Hindlimb muscle (tissue), 1 donor: Measurements from ENCODE around the gene FGGY. TPM values are rescaled to one million over a fixed set of nuclear protein-coding genes. Genes with fewer than 3 reads are reported as not detected.
"Not testable (repeated sequence)": the region's sequence is repeated elsewhere in the genome, so short reads cannot be mapped to it uniquely, and the experiment has no call there.

Source experiments
- DNase-seq: peaks from one replicate; pipeline ENCODE4 v3.0.0-alpha.2; 2013
- polyA plus RNA-seq: library from polyadenylated mRNA; unstranded; fragments of 120-200 nt; gene quantifications from one replicate; pipeline ENCODE4 v1.2.1, GENCODE V29; 2013; ENCODE audit not compliant: insufficient read length

Gene FGGY
- polyA plus RNA-seq, 1 donor = 17.2 TPM

DNA sequence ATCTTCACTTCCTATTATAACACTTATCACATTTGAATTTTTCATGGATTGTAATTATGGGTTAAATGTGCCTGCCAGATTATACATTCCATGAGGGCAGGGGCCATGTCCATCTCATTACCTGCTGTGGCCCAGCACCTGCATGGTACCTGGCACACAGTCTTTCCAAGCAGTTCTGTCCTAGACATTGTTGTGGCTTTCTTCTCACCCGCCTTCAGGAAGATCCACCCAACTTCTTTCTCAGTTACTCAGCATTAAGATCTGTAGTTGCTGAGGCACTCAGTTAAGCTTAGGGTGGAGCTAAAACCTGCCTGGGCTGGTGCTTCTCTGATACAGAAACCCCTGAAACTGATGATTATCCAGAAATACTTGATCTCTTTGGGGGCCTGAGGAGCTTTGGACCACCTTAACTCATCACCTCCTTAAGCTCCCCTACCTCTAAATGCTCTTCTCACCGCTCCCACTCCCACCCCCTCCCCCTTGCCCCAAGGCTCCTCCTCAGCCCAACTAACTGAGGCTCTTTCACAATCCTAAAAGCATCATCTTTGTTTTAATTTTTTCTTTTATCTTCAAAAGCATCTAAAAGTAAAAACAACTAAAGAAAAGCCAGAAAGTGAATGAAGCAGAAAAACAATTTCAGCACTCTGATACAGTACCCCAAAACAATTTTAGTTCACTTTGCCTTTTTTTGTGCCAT, 190.6 kb downstream of the FGGY start:
- no peak for DNase-seq

DNA sequence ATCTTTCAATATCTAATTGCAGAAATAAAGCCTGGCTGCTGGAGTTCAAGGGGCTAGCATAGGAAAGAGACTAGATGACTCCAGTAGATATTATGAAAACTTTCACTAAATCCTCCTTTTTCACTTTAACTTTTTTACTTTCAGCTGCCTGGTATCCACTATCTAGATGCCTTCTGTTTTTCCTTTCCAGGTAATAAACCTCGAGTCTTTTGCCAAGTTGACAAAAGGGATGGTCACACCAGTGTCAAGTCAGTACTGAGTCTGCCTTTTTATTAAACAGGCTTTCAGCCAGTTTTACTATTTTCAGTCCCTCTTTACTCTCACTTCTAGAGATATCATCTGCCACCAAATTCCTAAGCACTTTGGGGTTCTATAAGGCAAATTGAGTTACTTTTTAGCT, 195.6 kb downstream of the FGGY start:
- DNase-seq = no peak

DNA sequence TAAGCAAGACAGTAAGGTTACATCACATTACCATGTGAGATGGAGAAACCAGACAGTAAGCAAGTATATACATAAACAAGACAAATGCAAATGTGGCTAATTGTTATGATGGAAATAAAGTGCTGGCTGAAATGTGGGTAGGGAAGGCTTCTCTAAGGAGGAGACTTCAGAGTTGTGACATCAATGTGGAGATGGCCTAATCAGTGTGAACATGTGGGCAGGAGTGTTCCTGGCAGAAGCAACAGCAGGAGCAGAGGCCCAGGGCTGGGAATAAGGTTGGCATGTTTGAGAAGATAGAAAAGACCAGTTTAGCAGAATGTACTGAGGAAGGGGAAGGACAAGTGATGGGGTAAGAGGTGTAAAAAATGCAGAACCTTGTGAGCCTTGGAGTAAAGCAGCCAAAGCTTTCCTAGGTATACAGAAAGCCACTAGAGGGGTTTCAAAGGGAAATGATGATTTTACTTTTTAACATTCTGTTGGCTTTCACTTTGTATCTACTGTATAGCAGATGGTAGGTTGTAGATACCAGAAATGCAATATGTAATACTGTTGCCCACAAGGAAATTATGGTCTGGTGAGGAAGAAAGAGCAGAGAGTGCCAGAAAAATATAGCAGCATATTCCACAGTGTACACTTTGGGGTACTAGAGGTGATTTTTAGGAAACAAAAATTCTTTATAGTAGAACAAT, 197.4 kb downstream of the FGGY start:
- no peak for DNase-seq

DNA sequence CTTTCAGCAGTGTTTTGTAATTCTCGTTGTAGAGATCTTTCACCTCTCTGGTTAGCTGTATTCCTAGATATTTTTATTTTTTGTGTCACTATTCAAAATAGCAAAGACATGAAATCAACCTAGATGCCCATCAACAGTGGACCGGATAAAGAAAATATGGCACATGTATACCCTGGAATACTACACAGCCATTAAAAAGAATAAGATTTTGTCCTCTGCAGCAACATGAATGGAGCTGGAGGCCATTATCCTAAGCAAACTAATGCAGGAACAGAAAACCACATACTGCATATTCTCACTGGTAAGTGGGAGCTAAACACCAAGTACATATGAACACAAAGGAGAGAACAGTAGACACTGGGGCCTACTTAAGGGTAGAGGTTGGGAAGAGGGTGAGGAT, 199.3 kb downstream of the FGGY start:
- not testable (repeated sequence) for DNase-seq

DNA sequence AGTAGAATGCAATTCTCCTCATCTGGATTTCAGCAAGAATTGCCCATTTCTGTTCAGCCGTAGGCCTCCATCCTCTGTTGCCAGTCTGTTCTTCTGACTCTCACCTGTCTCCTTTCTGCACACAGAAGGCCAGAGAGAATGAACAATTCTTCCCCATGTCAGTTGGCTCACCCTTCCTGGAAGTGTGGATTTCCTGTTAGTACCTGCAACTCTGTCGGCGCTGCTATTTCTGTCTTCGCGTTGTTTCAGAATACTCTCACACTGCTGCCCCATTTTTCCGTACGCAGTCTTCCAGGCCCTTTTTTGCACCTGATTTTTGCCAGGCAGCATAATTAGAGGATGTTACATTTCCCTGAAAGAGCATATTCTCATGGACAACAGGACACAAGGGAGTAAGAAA, 200.7 kb downstream of the FGGY start:
- no peak for DNase-seq

DNA sequence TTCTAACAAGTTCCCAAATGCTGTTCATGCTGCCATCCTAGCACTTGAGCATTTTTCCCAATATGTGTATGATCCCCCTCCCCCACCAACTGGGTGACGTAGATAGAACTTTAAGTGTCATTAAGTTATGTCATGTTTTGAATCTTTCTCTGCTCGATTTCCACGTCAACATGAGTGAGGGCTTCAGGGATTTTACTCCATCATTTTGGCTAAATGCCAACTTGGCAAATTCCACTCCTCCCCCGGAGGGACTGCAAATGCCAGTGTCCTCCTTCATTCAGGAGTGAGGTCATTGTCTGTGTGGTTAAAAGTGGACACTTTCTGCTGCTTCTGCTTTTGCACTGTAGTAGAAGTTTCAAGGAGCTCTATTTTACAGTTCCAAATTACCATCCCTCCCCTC, 201.7 kb downstream of the FGGY start:
- DNase-seq = no peak

DNA sequence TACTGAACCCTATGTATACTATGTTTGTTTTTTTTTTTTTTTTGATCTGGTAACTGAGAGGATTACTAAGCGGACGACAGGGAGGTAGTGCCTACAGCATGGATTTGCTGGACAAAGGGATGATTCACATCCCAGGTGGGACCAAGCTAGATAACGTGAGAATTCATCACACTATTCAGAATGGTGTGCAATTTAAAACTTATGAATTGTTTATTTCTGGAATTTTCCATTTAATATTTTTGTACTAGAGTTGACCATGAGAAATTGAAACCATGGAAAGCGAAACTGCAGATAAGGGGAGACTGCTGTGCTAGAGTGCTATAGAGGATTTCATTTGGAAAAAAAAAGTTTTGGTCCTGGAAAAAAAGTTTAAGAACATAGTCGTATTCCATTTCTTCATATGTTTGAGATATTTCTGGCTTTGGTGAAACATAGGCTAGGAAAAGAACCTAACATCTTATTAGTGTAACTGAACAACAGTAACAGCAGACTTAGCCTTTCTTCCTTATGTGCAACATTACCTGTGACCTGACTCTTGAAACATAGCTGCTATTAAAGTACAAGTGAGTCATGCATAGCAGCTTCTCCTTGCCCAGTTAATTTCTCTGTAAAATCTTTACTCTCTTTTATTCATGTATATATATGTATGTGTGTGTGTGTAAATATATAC, 202.5 kb downstream of the FGGY start:
- no peak for DNase-seq

DNA sequence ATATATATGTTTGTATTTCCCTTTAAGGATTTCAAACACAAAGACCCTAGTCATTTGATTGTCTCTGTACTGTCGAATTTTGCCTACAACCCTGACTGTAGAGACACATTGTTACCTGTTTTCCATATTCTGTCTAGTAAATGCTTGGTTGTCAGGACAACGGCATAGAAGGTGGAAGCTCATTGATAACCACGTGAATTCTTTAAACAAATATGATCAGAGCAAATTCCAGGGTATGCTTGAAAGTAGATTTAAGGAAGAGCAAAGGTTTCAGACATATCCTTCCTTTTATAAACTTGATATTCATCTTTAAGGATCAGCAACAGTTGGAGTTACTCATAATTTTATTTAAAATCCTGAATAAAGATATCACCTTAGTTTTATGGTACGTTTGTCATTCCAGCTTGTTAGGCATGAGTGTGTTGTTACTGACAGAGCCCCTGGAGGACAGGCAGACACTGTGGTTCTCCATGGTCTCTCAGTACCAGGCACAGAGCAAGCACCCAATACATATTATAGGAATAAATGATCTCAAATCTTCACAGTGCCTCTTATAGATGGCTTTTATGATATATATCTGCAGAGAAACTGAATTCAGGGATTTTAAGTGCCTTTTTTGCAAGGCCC, 203.2 kb downstream of the FGGY start:
- DNase-seq = no peak

DNA sequence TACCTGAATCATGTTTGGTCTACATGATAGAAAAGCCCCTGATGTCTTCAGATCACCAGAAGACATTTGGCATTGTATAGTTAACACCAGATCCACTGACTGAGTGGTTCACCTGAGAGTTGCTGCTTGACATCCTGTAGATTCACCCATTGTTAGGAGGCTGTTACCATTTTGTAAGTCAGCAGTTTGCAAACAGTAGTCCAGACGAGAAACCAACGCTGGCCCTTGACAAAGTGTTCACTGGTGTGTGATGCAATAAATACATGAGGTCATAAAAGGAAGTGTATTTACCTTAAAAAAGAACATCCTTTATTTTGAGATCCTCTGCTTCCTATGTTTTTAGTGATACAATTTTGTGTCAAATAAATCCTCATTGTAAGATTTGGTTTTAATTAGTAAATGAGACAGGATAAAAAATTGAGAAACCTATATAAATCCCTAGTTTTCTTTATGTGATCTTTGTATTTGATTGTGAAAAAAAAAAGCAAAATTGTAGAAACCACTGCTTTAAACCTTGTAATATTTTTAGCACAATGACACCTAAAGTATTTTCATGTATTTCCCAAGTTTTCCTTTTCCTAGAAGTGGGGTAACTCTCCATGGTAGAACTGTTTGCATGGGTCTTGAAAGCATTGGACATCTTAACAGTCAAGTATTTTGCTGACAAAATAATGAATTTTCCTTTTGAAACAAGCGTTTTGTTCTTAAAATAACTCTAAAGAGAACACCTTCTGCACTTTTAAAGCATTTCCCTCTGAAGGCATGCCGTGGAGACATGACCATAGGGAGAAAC, 204.3 kb downstream of the FGGY start:
- no peak for DNase-seq

DNA sequence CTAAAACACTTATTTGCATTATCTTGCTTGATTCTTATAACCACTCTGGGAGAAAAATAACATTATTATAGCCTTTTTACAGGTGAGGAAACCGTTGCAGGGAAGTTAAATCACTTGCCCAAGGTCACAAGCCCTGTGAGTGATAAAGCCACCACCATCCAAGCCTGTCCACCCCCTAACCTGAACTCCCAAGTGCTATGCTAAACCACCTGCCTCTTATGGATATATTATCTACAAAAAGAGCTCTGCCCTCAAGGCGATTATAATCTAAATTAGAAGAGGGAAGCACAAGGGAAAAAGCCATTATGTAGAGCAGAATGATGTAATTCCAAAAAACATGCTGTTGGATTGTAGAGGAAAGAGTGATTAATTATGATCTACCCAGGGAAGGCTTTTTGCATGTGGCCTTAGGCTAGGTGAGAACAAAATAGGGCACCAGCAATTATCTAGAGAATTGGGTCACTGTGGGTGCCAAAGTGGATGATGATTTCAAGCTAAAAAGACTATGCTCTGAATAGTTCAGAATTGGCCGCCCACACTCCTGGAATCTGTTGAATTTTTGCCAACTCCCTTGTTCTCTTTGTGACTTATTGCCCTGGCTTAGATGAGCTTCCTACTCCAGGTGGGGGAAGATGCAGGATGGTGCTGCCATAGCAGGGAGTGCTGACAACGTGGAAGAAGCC, 205.3 kb downstream of the FGGY start:
- no peak for DNase-seq

DNA sequence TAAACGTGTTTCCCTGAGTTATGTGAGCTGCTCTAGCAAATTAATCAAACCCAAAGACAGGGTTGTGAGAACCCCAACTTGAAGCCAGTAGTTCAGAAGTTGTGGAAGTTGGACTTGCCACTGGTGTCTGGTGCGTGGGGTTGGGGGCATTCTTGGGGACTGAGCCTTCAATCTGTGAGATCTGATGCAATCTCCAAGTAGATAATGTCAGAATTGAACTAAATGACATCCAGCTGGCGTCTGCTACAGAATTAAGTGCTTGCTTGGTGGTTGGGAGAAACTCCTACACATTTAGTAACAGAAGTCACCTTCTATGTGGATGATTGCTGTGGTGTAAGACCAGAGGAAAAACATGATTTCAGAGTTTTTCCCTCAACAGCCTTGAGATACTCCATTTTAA, 207.4 kb downstream of the FGGY start:
- DNase-seq = no peak

DNA sequence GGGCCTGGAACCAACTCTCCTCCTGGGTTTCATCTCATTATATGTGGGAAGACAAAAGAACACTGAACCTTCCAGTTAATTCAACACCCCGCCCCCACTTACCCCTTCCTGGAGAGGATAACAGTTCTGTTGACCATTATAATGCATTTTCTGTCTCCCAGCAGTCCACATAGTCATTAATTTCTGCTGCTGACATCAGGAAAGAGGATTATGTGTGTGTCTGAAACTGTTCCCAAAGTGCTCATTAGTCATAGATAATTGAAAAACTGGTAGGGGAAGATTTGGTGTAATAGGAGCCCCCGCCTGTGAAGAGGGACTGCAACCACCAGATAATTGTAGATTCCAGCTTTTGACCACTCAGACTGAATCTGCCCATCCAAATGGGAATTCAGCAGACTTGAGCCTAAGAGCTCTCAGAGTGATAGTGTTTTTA, 208.7 kb downstream of the FGGY start:
- no peak for DNase-seq

DNA sequence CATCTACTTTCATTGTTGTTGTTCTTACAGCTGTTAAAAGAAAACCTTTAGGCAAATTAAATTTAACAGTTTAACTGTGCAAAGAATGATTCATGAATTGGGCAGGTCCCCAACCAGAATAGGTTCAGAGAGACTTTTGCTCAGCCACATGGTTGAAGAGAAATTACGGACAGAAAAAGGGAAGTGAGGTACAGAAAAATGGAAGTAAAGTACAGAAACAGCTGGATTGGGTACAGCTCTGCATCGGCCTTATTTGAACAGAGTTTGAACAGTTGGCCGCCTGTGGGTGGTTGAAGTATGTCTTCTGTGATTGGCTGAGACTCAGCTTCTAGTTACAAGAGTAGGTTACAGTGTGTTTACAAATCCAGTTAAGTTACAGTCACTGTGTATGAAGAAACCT, 210.1 kb downstream of the FGGY start:
- DNase-seq = no peak

DNA sequence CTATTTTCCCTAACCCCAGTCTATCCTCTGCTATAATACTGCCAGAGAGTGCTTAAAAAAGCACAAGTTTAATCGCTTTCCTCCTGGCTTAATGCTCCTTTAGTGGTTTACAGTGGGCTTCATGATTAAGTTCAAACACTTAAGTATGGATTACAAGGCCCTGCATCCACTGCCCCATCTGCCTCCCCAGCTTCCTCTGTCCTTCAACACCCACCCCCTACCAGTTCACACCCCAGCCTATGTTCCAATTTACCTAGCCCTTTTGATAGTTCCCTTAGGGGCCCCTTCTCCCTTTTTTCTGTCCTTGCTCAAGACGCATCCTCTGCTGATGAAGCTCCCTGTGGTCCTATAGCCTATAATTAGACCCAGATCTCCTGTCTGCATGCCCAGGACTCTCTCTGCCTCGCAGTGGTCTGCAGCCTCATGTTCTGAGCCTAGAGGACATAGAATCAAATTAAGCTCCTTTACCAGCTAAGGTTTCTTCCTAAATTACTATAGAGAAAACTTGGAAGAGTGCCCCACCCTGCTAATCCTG, 212.5 kb downstream of the FGGY start:
- peak; percentile 28 for DNase-seq

DNA sequence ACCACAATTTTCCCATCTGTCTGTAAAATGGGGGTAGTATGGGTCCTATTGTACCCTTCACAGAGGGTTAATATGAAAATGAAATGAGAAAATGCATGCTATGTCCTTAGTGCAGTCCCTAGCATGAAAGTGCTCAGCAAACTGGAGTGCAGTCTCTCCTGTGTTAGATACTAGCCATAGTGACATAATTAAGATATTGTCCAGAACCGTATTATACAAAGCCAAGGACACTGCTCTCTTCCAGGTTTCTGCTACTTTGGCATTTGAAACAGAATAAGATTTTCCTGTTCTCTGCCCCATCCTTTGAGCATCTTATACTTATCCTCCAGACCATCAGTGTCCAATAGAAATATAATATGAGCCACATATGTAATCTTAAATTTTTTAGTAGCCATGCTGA, 213.4 kb downstream of the FGGY start:
- no peak for DNase-seq

DNA sequence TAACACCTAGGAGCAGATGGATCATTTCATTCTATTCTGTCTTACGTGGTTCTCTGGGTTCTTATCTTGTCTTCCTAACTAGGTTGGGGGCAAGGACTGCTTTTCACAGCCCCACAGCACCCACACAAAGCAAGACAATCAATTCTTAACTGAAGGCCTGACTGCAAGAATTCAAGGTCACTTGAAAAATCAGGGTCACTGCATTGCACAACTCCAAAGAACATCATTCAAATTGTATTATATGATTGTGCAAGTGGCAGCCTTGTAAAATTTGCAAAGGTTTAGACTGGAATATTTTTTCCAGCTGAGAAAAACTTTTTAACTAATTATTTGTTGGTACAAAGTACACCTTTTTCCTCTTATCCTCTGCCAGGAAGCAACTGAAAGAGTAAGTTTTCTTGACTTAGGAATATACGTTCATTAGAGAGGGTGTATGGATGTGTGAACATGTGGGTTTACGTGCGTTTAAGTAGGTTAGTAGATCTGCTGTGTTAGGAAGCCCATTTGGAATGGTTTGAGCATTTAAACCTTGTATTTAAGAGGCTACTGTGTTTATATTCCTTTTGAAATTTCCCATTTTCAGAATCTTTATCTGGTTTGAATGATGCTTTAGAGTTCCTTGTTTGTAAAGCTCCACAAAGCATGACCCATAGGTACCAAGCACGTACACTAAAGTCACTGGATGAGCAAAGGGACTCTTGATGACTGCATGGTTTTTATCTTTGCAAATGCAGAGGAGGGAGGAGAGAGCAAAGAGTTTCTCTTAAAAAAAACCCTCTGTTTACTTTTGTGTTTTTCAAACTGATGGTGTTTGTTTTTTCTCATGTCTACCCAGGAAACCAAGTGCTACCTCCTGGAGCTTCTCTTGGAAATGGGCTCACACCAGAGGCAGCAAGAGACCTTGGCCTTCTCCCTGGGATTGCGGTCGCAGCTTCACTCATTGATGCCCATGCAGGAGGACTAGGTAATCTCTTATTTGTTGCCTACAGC, 214.9 kb downstream of the FGGY start:
- DNase-seq = no peak

DNA sequence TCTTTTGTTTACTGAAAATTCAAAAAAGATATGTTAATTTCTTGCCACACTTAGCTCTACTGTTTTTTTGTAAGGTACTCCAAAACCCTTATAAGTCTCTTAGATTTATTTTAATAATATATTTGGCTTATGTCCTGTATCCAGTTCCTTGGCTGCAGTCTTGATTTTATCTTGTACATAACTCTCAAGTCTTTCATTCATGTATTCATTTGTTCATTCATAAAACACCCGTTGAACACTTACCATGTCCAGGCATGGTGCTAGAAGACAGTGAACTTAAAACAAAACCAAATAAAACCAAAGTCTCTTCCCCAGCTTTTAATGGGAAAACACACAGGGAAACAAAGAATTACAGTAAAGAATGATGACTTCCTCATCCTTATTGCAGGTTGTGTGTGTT, 215.8 kb downstream of the FGGY start:
- no peak for DNase-seq

DNA sequence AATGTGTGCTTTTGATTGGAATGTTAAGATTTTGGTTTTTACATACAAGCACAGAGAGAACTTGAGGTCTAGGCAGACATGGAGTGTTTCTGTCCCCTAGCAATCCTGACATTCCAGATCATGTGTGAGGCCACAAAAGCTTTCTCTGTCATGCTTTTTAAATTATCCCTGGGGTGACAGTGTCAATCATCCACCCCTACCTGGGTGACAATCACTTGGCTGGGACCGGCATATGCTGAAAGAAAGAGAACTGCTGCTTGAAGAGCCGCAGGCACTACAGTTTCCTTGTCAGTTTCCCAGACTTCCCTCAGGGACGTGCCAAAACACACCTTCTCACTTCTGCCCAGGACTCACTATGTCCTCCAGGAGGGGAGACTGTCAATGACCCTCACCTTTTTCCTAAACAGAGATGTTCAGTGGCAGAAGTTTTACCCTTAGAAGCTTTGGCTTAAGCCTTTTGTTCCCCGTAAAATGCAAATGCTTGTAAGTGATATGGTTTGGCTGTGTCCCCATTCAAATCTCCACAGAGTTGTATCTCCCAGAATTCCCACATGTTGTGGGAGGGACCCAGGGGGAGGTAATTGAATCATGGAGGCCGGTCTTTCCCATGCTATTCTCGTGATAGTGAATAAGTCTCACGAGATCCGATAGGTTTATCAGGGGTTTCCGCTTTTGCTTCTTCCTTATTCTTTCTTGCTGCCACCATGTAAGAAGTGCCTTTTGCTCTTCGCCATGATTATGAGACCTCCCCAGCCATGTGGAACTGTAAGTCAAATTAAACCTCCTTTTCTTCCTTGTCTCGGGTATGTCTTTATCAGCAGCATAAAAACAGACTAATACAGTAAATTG, 217.4 kb downstream of the FGGY start:
- DNase-seq = no peak

DNA sequence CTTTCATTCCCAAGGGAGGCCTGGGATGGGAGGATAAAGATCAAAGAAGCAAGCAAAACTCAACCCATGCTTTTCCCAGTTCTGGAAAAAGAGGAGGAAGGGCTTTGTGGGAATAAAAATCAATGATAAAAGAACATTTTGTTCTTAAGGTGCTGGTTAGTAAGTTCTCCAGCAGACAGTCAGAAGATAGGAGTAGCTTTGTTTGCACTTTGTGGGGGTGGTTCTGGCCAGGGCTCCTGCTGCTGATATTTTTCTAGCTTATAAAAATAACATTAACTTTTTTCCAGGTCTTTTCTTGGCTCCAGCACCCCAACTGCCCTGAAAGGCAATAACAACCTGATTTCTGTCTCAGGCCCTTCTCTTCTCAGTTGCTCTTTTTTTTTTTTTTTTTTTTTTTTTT, 220.0 kb downstream of the FGGY start:
- no peak for DNase-seq
